HepG2 (cell line): ENCODE results near the gene IRX2.

Experiments
- EZH2 ChIP-seq: conservative IDR thresholded peaks from 2 replicates; pipeline ENCODE4 v1.6.1; 2012; ENCODE audit warnings: mild to moderate bottlenecking, low read depth, low read length, moderate library complexity
- GTF2F1 ChIP-seq: fragments of 150-350 bp; IDR thresholded peaks from 2 replicates; pipeline ENCODE4 v1.6.1; 2014; ENCODE audit warnings: low read length
- MXI1 ChIP-seq: IDR thresholded peaks from 3 replicates; pipeline ENCODE4 v1.6.1; 2012; ENCODE audit warnings: low read depth, low read length, inconsistent platforms, borderline replicate concordance
- RFX5 ChIP-seq: IDR thresholded peaks from 2 replicates; pipeline ENCODE4 v1.6.1; 2011; ENCODE audit warnings: low read depth, low read length, improper control_type of control experiment
- RFXAP ChIP-seq: sonication (generic); formaldehyde crosslinking; IDR thresholded peaks from 2 replicates; pipeline ENCODE4 v1.4.0; 2020; ENCODE audit warnings: missing genetic modification reagents, borderline replicate concordance
- XRCC5 ChIP-seq: fragments of 200-400 bp; formaldehyde crosslinking; optimal IDR thresholded peaks from 2 replicates; pipeline ENCODE3; 2017; ENCODE audit warnings: mild to moderate bottlenecking, low read length
- YEATS2 ChIP-seq: sonication (generic); formaldehyde crosslinking; IDR thresholded peaks from 2 replicates; pipeline ENCODE4 v1.4.0; 2020; ENCODE audit warnings: missing genetic modification reagents, borderline replicate concordance
- ZNF564 ChIP-seq: sonication (generic); formaldehyde crosslinking; IDR thresholded peaks from 2 replicates; pipeline ENCODE4 v1.8.1; 2023; ENCODE audit warnings: mild to moderate bottlenecking, missing genetic modification reagents
- ZNF704 ChIP-seq: sonication (generic); formaldehyde crosslinking; IDR thresholded peaks from 2 replicates; pipeline ENCODE4 v1.8.1; 2023; ENCODE audit warnings: mild to moderate bottlenecking, inconsistent platforms, moderate library complexity, missing genetic modification reagents, borderline replicate concordance
- TF ChIP-seq, protein P1 (sequence below): fragments of 450-650 bp; IDR thresholded peaks from 2 replicates; pipeline ENCODE4 v1.6.1; 2017
- TF ChIP-seq, protein P2 (sequence below): sonication (generic); formaldehyde crosslinking; IDR thresholded peaks from 2 replicates; pipeline ENCODE4 v1.8.1; 2023; ENCODE audit warnings: mild to moderate bottlenecking, missing genetic modification reagents
- TF ChIP-seq, protein P3 (sequence below), 2 experiments: IDR thresholded peaks; 2 replicates each; pipeline ENCODE4 v1.6.1; 2011 to 2012; ENCODE audit warnings: low read length in 2 of 2, borderline replicate concordance in 1 of 2, low read depth in 1 of 2, mild to moderate bottlenecking in 1 of 2, moderate library complexity in 1 of 2

GRCh38 chr5:2702096-2702879, 49.2 kb downstream of the IRX2 start:
- TF ChIP-seq MXI1 (no peak), YEATS2 (CRISPR knock-in tag) (no peak), GTF2F1 (no peak), RFXAP (CRISPR knock-in tag) (no peak), EZH2 (no peak), RFX5 (no peak), ZNF704 (CRISPR knock-in tag) (no peak), XRCC5 (no peak), ZNF564 (CRISPR knock-in tag) (no peak)
- TF ChIP-seq, protein P1, sequence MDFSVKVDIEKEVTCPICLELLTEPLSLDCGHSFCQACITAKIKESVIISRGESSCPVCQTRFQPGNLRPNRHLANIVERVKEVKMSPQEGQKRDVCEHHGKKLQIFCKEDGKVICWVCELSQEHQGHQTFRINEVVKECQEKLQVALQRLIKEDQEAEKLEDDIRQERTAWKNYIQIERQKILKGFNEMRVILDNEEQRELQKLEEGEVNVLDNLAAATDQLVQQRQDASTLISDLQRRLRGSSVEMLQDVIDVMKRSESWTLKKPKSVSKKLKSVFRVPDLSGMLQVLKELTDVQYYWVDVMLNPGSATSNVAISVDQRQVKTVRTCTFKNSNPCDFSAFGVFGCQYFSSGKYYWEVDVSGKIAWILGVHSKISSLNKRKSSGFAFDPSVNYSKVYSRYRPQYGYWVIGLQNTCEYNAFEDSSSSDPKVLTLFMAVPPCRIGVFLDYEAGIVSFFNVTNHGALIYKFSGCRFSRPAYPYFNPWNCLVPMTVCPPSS = no peak
- TF ChIP-seq, protein P2, sequence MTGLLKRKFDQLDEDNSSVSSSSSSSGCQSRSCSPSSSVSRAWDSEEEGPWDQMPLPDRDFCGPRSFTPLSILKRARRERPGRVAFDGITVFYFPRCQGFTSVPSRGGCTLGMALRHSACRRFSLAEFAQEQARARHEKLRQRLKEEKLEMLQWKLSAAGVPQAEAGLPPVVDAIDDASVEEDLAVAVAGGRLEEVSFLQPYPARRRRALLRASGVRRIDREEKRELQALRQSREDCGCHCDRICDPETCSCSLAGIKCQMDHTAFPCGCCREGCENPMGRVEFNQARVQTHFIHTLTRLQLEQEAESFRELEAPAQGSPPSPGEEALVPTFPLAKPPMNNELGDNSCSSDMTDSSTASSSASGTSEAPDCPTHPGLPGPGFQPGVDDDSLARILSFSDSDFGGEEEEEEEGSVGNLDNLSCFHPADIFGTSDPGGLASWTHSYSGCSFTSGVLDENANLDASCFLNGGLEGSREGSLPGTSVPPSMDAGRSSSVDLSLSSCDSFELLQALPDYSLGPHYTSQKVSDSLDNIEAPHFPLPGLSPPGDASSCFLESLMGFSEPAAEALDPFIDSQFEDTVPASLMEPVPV (CRISPR knock-in tag) = no peak
- TF ChIP-seq, protein P3, sequence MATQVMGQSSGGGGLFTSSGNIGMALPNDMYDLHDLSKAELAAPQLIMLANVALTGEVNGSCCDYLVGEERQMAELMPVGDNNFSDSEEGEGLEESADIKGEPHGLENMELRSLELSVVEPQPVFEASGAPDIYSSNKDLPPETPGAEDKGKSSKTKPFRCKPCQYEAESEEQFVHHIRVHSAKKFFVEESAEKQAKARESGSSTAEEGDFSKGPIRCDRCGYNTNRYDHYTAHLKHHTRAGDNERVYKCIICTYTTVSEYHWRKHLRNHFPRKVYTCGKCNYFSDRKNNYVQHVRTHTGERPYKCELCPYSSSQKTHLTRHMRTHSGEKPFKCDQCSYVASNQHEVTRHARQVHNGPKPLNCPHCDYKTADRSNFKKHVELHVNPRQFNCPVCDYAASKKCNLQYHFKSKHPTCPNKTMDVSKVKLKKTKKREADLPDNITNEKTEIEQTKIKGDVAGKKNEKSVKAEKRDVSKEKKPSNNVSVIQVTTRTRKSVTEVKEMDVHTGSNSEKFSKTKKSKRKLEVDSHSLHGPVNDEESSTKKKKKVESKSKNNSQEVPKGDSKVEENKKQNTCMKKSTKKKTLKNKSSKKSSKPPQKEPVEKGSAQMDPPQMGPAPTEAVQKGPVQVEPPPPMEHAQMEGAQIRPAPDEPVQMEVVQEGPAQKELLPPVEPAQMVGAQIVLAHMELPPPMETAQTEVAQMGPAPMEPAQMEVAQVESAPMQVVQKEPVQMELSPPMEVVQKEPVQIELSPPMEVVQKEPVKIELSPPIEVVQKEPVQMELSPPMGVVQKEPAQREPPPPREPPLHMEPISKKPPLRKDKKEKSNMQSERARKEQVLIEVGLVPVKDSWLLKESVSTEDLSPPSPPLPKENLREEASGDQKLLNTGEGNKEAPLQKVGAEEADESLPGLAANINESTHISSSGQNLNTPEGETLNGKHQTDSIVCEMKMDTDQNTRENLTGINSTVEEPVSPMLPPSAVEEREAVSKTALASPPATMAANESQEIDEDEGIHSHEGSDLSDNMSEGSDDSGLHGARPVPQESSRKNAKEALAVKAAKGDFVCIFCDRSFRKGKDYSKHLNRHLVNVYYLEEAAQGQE (IDR thresholded peaks at IDR 0.05; ENCODE audit: borderline replicate concordance in 1 of 2, low read depth in 1 of 2, low read length in 2 of 2) = no peak
